Stimulated activated CD8-positive, alpha-beta memory T cell treated with anti-CD3 and anti-CD28 coated beads, Interleukin-12 subunit alpha, Interleukin-12 subunit beta, amount 100 ng/mL, for 24 hours (primary cell): ENCODE measurements around the gene GOLGA8M.
"Not testable (repeated sequence)": the region's sequence is repeated elsewhere in the genome, so short reads cannot be mapped to it uniquely, and the experiment has no call there.

Source experiments
- DNase-seq: peaks from one replicate; pipeline ENCODE4 v3.0.0-alpha.2; 2020; ENCODE audit errors: extremely low read depth

Gene GOLGA8M

GRCh38 chr15:28712270-28712669 lies at the start of gene GOLGA8M:
GOLGA8M (minus strand) TSS chr15:28712421; CDS start chr15:28712323, 98 bp downstream.
- not testable (repeated sequence) for DNase-seq

DNA sequence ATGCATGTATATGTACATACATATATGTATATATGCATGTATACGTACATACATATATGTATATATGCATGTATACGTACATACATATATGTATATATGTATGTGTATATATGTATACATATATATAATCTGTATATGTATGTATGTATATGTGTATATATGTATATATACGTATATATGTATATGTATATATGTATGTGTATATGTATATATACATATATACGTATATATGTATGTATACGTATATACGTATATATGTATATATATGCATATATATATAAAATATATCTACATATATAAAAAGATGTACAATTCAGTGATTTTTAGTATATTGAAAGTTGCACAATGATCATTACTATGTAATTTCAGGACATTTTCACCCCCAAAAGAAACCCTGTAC lies 30.7 kb upstream of the GOLGA8M start:
- DNase-seq = not testable (repeated sequence)

GRCh38 chr15:28738590-28739292 lies 26.5 kb upstream of the GOLGA8M start:
- DNase-seq = not testable (repeated sequence)

DNA sequence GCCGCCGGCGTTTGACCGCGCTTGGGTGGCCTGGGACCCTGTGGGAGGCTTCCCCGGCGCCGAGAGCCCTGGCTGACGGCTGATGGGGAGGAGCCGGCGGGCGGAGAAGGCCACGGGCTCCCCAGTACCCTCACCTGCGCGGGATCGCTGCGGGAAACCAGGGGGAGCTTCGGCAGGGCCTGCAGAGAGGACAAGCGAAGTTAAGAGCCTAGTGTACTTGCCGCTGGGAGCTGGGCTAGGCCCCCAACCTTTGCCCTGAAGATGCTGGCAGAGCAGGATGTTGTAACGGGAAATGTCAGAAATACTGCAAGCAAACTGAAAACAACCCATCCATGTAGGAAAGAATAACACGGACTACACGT lies 26.0 kb upstream of the GOLGA8M start:
- DNase-seq = not testable (repeated sequence)

- DNase-seq = not testable (repeated sequence)
These were observed 25.4 kb upstream of the GOLGA8M start for GRCh38 chr15:28737521-28738199.

DNA sequence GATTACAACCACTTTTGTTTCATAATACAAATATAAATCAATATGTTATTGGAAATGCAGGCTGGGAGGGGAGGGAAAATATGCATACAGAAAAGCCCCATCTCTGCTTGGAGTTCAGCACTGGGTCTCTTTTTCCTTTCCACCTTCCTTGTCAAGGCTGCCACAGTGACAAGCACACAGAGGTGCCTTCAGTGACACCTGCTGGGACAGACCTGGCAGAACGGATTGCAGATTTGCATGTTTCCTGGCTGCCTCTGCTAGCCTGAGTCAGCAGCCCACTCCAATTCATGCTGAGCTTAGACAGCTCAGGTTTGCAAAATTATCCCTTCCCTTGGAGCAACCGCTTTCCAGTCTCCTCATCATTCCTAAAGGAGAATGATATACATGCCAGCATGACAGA lies 15.8 kb upstream of the GOLGA8M start:
- not testable (repeated sequence) for DNase-seq

DNA sequence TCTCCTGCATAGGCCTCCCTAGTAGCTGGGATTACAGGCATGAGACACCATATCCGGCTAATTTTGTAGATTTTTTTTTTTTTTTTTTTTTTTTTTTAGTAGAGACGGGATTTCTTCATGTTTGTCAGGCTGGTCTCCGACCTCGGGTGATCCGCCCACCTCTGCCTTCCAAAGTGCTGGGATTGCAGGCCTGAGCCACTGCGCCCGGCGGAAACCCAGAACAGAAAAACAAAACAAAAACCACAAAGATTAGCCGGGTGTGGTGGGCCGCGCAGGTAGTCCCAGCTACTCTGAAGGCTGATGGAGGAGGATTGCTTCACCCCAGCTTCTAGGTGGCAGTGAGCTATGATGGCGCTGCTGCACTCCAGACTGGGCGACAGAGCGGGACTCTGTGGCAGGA lies 14.8 kb upstream of the GOLGA8M start:
- not testable (repeated sequence) for DNase-seq

DNA sequence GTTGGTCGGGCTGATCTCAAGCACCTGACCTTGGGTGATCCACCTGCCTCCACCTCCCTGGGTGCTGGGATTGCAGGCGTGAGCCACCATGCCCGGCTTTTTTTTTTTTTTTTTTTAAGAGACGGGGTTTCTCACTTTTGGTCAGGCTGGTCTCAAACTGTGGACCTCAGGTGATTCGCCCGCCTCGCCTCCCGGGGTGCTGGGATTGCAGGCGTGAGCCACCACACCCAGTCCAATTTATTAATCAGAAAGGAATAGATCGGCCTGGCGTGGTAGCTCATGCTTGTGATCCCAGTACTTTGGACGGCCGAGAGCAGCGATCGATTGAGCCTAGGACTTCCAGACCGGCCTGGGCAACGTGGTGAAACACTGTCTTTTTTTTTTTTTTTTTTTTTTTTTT lies 13.9 kb upstream of the GOLGA8M start:
- DNase-seq = no peak

GRCh38 chr15:28725556-28725955 lies 13.3 kb upstream of the GOLGA8M start:
- no peak for DNase-seq

DNA sequence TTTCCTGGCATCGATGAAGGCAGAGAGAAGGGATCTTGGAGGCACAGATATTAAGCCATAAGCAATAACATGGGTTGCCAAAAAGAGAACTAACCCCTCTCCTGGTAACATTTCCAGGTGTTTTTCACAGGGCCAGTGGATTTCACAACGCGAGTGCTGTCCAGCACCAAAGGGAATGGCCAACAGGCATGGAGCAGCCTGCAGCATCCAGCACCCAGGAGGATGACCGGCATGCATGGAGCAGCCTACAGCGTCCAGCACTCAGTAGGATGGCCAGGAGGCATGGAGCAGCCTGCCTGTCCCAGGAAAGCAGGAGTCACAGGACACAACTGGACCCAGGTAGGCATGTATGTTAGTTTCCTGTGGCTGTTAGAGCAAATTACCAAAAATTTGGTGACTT lies 11.8 kb upstream of the GOLGA8M start:
- DNase-seq = not testable (repeated sequence)

DNA sequence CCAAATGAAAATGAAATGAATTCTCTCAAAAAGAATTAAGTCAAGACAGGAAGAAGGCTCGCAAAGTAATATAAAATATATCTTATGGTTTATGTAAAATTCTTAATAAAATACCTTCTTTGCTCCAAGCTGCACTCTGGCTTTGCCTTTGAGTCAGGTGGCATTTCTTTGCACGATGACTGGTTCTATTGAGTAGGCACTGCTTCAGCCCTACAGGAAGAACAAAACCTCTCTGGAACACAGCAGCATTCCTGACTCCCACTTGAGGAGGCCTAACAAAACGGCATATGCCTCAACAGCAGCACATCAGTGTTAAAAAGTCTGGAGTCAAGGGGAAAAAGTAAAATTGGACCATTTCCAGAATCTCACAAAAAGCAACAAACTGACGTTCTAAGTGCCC lies 7.4 kb upstream of the GOLGA8M start:
- not testable (repeated sequence) for DNase-seq

DNA sequence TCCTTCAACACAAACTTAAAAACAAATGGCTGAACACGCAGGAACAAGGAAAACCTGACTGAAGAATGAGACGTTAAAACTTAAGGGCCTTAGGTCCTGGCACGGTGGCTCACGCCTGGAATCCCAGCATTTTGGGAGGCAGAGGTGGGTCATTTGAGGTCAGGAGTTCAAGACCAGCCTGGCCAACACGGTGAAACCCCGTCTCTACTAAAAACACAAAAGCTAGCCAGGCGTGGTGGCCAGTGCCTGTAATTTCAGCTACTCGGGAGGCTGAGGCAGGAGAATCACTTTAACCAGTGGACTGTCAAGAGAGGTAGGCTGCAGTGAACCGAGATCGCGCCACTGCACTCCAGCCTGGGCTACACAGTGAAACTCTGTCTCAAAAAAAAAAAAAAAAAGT lies 6.4 kb upstream of the GOLGA8M start:
- DNase-seq = not testable (repeated sequence)

DNA sequence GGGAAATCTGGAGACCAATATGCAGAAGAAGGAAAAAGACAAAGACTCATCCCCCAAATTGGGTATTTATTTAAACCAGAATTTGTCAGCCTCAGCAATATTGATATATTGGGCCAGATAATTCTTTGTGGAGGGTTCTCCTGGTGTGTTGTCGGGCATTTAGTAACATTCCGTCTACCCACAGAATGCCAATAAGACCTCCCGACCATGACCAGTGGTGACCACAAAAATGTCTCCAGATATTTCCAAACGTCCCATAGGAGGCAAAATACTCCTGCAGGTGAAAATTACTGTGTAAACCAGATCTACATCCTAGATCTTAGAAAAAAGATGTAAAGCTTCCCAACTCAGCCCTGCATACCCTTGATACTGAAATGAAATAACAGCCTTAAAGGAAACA lies 2.0 kb upstream of the GOLGA8M start:
- DNase-seq = not testable (repeated sequence)

GRCh38 chr15:28703927-28704326 lies 8.3 kb downstream of the GOLGA8M start:
- not testable (repeated sequence) for DNase-seq

GRCh38 chr15:28702427-28702826 lies 9.8 kb downstream of the GOLGA8M start:
- not testable (repeated sequence) for DNase-seq

DNA sequence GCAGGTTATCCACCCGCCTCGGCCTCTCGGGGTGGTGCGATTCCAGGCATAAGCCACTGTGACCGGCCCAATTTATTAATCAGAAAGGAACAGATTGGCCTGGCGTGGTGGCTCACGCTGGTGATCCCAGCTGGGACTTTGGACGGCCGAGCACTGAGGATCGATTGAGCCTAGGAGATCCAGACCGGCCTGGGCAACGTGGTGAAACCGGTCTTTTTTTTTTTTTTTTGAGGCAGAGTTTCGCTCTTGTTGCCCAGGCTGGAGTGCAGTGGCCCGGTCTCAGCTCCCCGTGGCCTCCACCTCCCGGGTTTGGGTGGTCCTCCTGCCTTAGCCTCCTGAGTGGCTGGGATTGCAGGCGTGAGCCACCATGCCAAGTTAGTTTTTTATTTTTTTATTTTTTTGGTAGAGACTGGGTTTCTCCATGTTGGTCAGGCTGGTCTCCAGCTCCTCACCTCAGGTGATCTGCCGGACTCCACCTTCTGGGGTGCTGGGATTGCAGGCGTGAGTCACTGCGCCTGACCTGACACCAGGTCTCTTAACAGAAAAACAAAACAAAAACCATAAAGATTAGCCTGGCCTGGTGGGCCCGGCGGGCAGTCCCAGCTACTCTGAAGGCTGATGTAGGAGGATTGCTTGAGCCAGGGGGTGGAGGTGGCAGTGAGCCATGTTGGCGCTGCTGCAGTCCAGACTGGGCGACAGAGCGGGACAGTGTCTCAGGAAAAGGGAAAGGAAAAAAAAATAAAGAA lies 18.0 kb downstream of the GOLGA8M start:
- not testable (repeated sequence) for DNase-seq

GRCh38 chr15:28693021-28693420 lies 19.2 kb downstream of the GOLGA8M start:
- DNase-seq = not testable (repeated sequence)

GRCh38 chr15:28673533-28673932 lies 38.7 kb downstream of the GOLGA8M start:
- DNase-seq = not testable (repeated sequence)

DNA sequence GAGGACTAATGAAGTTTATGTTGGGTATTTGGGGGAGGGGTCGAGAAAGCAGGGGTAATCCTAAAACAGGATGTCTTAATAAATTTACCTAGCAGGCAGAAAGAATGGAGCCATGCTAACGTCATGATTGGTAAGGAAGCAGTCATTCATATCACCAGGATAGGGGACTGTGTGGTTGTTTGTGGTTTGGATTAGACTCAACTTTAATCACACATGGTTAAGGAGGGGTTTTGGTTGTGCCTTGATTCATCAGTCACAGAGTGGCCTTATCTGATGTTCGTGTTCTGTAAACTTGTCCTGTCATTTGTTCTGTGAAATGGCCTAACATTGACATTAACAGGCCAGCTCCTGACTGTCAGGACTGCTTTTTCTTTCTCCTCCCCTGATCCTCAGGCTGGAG lies 40.1 kb downstream of the GOLGA8M start:
- not testable (repeated sequence) for DNase-seq

DNA sequence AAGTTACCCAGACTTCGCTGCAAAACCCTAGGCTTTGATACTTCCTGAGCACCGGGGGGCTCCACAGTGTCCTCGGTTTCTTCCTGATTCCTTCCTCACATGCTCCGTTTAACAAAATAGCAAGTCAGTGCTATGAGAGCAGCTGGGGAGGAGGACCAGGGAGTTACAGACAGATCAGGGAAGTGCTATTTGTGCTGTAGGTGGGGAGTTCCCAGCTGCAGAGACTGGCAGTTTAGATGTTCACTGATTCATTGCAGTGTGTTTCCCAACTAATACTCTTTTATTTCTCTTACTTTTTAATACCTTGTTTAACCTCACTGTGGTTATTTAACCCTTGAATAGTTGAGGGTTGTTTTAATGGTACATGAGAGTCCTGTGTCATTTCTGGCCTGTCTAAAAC lies 45.8 kb downstream of the GOLGA8M start:
- DNase-seq = not testable (repeated sequence)

- not testable (repeated sequence) for DNase-seq
These were observed 47.6 kb downstream of the GOLGA8M start for GRCh38 chr15:28664575-28664974.

DNA sequence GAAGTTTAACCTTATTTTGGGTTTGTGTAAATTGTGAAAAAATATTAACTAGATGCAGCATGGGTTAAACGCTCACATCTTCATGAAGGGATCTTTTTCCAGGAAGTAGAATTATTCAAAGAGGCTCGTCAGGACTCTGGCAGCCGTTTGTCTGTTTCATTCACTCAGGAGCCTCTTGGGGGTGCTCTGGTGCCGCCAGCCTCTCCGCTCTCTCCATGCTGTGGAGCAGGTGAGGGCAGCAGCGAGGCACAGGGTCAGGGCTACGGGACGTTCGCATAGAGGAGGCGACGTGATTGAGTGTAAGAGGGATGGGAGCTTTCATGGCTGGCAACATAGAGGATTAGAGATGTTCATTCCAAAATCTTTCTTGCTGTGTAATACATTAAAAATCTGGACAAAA lies 48.5 kb downstream of the GOLGA8M start:
- DNase-seq = not testable (repeated sequence)
